DOHH2 (cell line): ENCODE results near the gene CXXC5.
"Not testable (repeated sequence)": the region's sequence is repeated elsewhere in the genome, so short reads cannot be mapped to it uniquely, and the experiment has no call there.

Source experiments
- H3F3A ChIP-seq: fragments of 200-600 bp; sonication (generic), shearing (Covaris generic); 2 replicates; pipeline ENCODE4 v1.6.0; 2016; ENCODE audit warnings: antibody characterized with exemption, mild to moderate bottlenecking; ENCODE audit not compliant: control insufficient read depth, insufficient read depth
- H3K27ac ChIP-seq: fragments of 200-600 bp; sonication (generic); 2 replicates; pipeline ENCODE4 v1.5.1; 2014; ENCODE audit warnings: low read depth, mild to moderate bottlenecking, low read length, moderate library complexity
- H3K27me3 ChIP-seq: fragments of 200-600 bp; sonication (generic); 2 replicates; pipeline ENCODE4 v1.6.1; 2014; ENCODE audit warnings: mild to moderate bottlenecking, low read length, mixed read lengths; ENCODE audit not compliant: control insufficient read depth
- H3K36me3 ChIP-seq: fragments of 200-600 bp; sonication (generic); 2 replicates; pipeline ENCODE4 v1.6.1; 2014; ENCODE audit warnings: mild to moderate bottlenecking, low read length, moderate library complexity, mixed read lengths; ENCODE audit not compliant: control insufficient read depth
- H3K4me1 ChIP-seq: fragments of 200-600 bp; sonication (generic); 2 replicates; pipeline ENCODE4 v1.6.1; 2014; ENCODE audit warnings: mild to moderate bottlenecking, low read length, mixed read lengths; ENCODE audit not compliant: control insufficient read depth
- H3K4me2 ChIP-seq: fragments of 200-600 bp; sonication (generic); 2 replicates; pipeline ENCODE4 v1.6.0; 2014; ENCODE audit warnings: mild to moderate bottlenecking, low read length, moderate library complexity
- H3K4me3 ChIP-seq: fragments of 200-600 bp; sonication (generic); 2 replicates; pipeline ENCODE4 v1.5.1; 2014; ENCODE audit warnings: mild to moderate bottlenecking, low read length, mixed read lengths
- H3K79me2 ChIP-seq: fragments of 200-600 bp; sonication (generic); 2 replicates; pipeline ENCODE4 v1.6.1; 2014; ENCODE audit warnings: mild to moderate bottlenecking, low read length, mixed read lengths; ENCODE audit not compliant: control insufficient read depth
- H3K9me2 ChIP-seq: fragments of 200-600 bp; sonication (generic); replicated peaks from 2 replicates; pipeline ENCODE4 v1.6.1; 2014; ENCODE audit warnings: mild to moderate bottlenecking, low read length, mixed read lengths; ENCODE audit not compliant: control insufficient read depth
- H3K9me3 ChIP-seq: fragments of 200-600 bp; sonication (generic); 2 replicates; pipeline ENCODE4 v1.6.1; 2014; ENCODE audit warnings: antibody characterized with exemption, low read length, mixed read lengths; ENCODE audit not compliant: control insufficient read depth, insufficient read depth
- H4K20me1 ChIP-seq: fragments of 200-600 bp; sonication (generic); 2 replicates; pipeline ENCODE4 v1.6.0; 2014; ENCODE audit warnings: low read depth, mild to moderate bottlenecking, antibody characterized with exemption, low read length, moderate library complexity; ENCODE audit not compliant: control insufficient read depth, insufficient read depth
- CTCF ChIP-seq: fragments of 200-600 bp; sonication (generic); IDR thresholded peaks from one replicate; pipeline ENCODE4 v1.5.1; 2014; ENCODE audit warnings: antibody characterized with exemption, mild to moderate bottlenecking, low read depth, low read length; ENCODE audit not compliant: poor library complexity, severe bottlenecking
- EZH2phosphoT487 ChIP-seq: fragments of 200-600 bp; sonication (generic); IDR thresholded peaks from 2 replicates; pipeline ENCODE4 v1.6.1; 2017; ENCODE audit warnings: borderline replicate concordance, mild to moderate bottlenecking, antibody characterized with exemption, low read length, moderate library complexity, mixed read lengths

Gene CXXC5

GRCh38 chr5:139712412-139712811 lies 64.3 kb downstream of the CXXC5 start:
- Histone ChIP-seq H3K79me2 (no peaks in the 10 kb centered on the region), H3K36me3 (no peaks in the 10 kb centered on the region), H3K27me3 (peaks cover 14% of the 10 kb centered on the region), H3F3A (peaks cover 13% of the 10 kb centered on the region), H3K27ac (no peak overlapping the region), H3K4me2 (no peak overlapping the region), H3K9me2 (no peaks in the 10 kb centered on the region), H3K9me3 (no peaks in the 10 kb centered on the region), H3K4me3 (no peak overlapping the region), H3K4me1 (peaks cover 44% of the 10 kb centered on the region), H4K20me1 (no peaks in the 10 kb centered on the region)
- no peak for TF ChIP-seq EZH2phosphoT487
- TF ChIP-seq CTCF, result no peak

GRCh38 chr5:139713898-139714297 lies 65.7 kb downstream of the CXXC5 start:
- Histone ChIP-seq H3K4me1 (peaks cover 29% of the 10 kb centered on the region), H3K27me3 (peaks cover 14% of the 10 kb centered on the region)
- H3K9me3 ChIP-seq, H3K4me3 ChIP-seq, H3K36me3 ChIP-seq, H3K9me2 ChIP-seq, H3F3A ChIP-seq, H3K27ac ChIP-seq, H4K20me1 ChIP-seq, H3K79me2 ChIP-seq, H3K4me2 ChIP-seq: not testable (repeated sequence)

GRCh38 chr5:139717221-139717620 lies 69.1 kb downstream of the CXXC5 start:
- no peaks in the 10 kb centered on the region for H3K9me2 ChIP-seq
- TF ChIP-seq CTCF, result no peak
- TF ChIP-seq EZH2phosphoT487, result no peak
- no peaks in the 10 kb centered on the region; the same call in 1 of the 2 replicates for H3K9me3 ChIP-seq
- no peak overlapping the region for H3K4me3 ChIP-seq
- H3K4me1 ChIP-seq, result no peaks in the 10 kb centered on the region
- no peak overlapping the region for H3K27ac ChIP-seq
- no peaks in the 10 kb centered on the region for H3F3A ChIP-seq
- peaks cover 8% of the 10 kb centered on the region for H3K27me3 ChIP-seq
- no peaks in the 10 kb centered on the region for H3K36me3 ChIP-seq
- no peak overlapping the region for H3K4me2 ChIP-seq
- no peaks in the 10 kb centered on the region for H4K20me1 ChIP-seq
- H3K79me2 ChIP-seq, result no peaks in the 10 kb centered on the region

- H4K20me1 ChIP-seq, H3K4me1 ChIP-seq, H3K9me3 ChIP-seq, H3K36me3 ChIP-seq, H3K27ac ChIP-seq, H3K27me3 ChIP-seq, H3K4me3 ChIP-seq, H3K9me2 ChIP-seq, H3F3A ChIP-seq, H3K4me2 ChIP-seq, H3K79me2 ChIP-seq: not testable (repeated sequence)
Observed at GRCh38 chr5:139718403-139718802, 70.3 kb downstream of the CXXC5 start.

- not testable (repeated sequence) for H3K4me1 ChIP-seq, H3F3A ChIP-seq, H3K79me2 ChIP-seq, H3K27me3 ChIP-seq, H3K4me2 ChIP-seq, H4K20me1 ChIP-seq, H3K27ac ChIP-seq, H3K9me2 ChIP-seq, H3K4me3 ChIP-seq, H3K9me3 ChIP-seq, H3K36me3 ChIP-seq
Observed at GRCh38 chr5:139719970-139720369, 71.8 kb downstream of the CXXC5 start.
